SK-N-SH (cell line): Measurements from ENCODE around the gene CDH13. TPM values are rescaled to one million over a fixed set of nuclear protein-coding genes. Genes with fewer than 3 reads are reported as not detected.

Source experiments
- CTCF ChIA-PET: fragments of 300-600, 350-600 bp; formaldehyde crosslinking; extraction: SDS; loops from one replicate; lab custom pipeline; 2021; lab: Yijun Ruan, JAX
- POLR2A ChIA-PET: fragments of 350-600 bp; sonication (Branson Sonifier 250); formaldehyde crosslinking; extraction: SDS; loops from one replicate; lab custom pipeline; 2020; ENCODE audit warnings: antibody characterized with exemption, inconsistent platforms; lab: Yijun Ruan, JAX
- DNase-seq: peaks from one replicate; pipeline ENCODE4 v3.0.0; 2012
- H2AFZ ChIP-seq: fragments of 200-600 bp; sonication (generic); 2 replicates; pipeline ENCODE4 v1.8.1; 2016; ENCODE audit warnings: antibody characterized with exemption, mild to moderate bottlenecking, low read depth
- H3F3A ChIP-seq: fragments of 200-600 bp; sonication (generic); replicated peaks from 2 replicates; pipeline ENCODE3; 2016; ENCODE audit warnings: antibody characterized with exemption, mild to moderate bottlenecking; ENCODE audit not compliant: insufficient read depth
- H3K27ac ChIP-seq, 2 experiments: fragments of 200-500 bp in 1 of 2; fragments of 200-600 bp in 1 of 2; sonication (Bioruptor generic) in 1 of 2; sonication (generic), shearing (Covaris generic) in 1 of 2; 2 replicates each; pipeline versions ENCODE4 v1.5.1 to v1.6.1; 2014 to 2016; ENCODE audit warnings: low read depth in 2 of 2, inconsistent platforms in 1 of 2, low read length in 1 of 2, mild to moderate bottlenecking in 1 of 2, mixed read lengths in 1 of 2
- H3K27me3 ChIP-seq: fragments of 200-600 bp; sonication (generic), shearing (Covaris generic); 2 replicates; pipeline ENCODE4 v1.6.1; 2016; ENCODE audit warnings: mixed run types; ENCODE audit not compliant: insufficient read depth
- H3K36me3 ChIP-seq, 2 experiments: fragments of 200-500 bp in 1 of 2; fragments of 200-600 bp in 1 of 2; sonication (Bioruptor generic) in 1 of 2; sonication (generic) in 1 of 2; replicated peaks in 1 of 2; 2 replicates each; pipeline versions ENCODE3 to v1.5.1; 2014 to 2016; ENCODE audit warnings: low read length in 1 of 2, mild to moderate bottlenecking in 1 of 2; ENCODE audit not compliant: insufficient read depth in 2 of 2, control insufficient read depth in 1 of 2
- H3K4me1 ChIP-seq, 2 experiments: fragments of 200-500 bp in 1 of 2; fragments of 200-600 bp in 1 of 2; sonication (Bioruptor generic) in 1 of 2; sonication (generic), shearing (Covaris generic) in 1 of 2; 2 replicates each; pipeline versions ENCODE4 v1.5.1 to v1.6.1; 2014 to 2016; ENCODE audit warnings: low read depth in 1 of 2, low read length in 1 of 2, mixed run types in 1 of 2; ENCODE audit not compliant: insufficient read depth in 2 of 2, control insufficient read depth in 1 of 2
- H3K4me2 ChIP-seq: fragments of 200-600 bp; sonication (generic), shearing (Covaris generic); 2 replicates; pipeline ENCODE4 v1.6.1; 2017; ENCODE audit warnings: mixed run types
- H3K4me3 ChIP-seq, 2 experiments: fragments of 200-500 bp in 1 of 2; fragments of 200-600 bp in 1 of 2; sonication (Bioruptor generic) in 1 of 2; sonication (generic), shearing (Covaris generic) in 1 of 2; 2 replicates each; pipeline versions ENCODE4 v1.5.1 to v1.8.1; 2014 to 2016; ENCODE audit warnings: low read depth in 2 of 2, inconsistent platforms in 1 of 2, low read length in 1 of 2, mild to moderate bottlenecking in 1 of 2, mixed read lengths in 1 of 2, moderate library complexity in 1 of 2
- H3K79me2 ChIP-seq: fragments of 200-600 bp; sonication (generic); 2 replicates; pipeline ENCODE4 v1.8.1; 2017; ENCODE audit warnings: mild to moderate bottlenecking; ENCODE audit not compliant: insufficient read depth
- H3K9ac ChIP-seq: fragments of 200-600 bp; sonication (generic); 2 replicates; pipeline ENCODE4 v1.6.1; 2017; ENCODE audit warnings: mixed run types
- H3K9me2 ChIP-seq: fragments of 200-600 bp; sonication (generic); 2 replicates; pipeline ENCODE4 v1.6.1; 2017; ENCODE audit warnings: mixed run types
- H3K9me3 ChIP-seq: fragments of 200-600 bp; sonication (generic); 2 replicates; pipeline ENCODE4 v1.6.1; 2017; ENCODE audit warnings: mixed run types, mild to moderate bottlenecking, moderate library complexity
- H4K20me1 ChIP-seq: fragments of 200-600 bp; sonication (generic); 2 replicates; pipeline ENCODE4 v1.6.1; 2017; ENCODE audit warnings: mild to moderate bottlenecking, mixed run types; ENCODE audit not compliant: insufficient read depth
- CHD2 ChIP-seq: fragments of 150-350 bp; IDR thresholded peaks from 2 replicates; pipeline ENCODE4 v1.6.1; 2018; ENCODE audit warnings: low read length; ENCODE audit not compliant: partially characterized antibody
- ELF1 ChIP-seq: IDR thresholded peaks from 2 replicates; pipeline ENCODE4 v1.4.0; 2012
- FOSL2 ChIP-seq: IDR thresholded peaks from 2 replicates; pipeline ENCODE4 v1.4.0; 2012; ENCODE audit warnings: low read depth, mild to moderate bottlenecking, moderate library complexity, borderline replicate concordance
- GABPA ChIP-seq: IDR thresholded peaks from 2 replicates; pipeline ENCODE4 v1.4.0; 2012; ENCODE audit warnings: low read depth, mild to moderate bottlenecking
- MXI1 ChIP-seq: IDR thresholded peaks from 2 replicates; pipeline ENCODE4 v1.6.1; 2012; ENCODE audit warnings: mild to moderate bottlenecking, low read depth, low read length, improper control_type of control experiment
- NRF1 ChIP-seq: IDR thresholded peaks from 2 replicates; pipeline ENCODE4 v1.6.1; 2012; ENCODE audit warnings: low read depth, mild to moderate bottlenecking, low read length
- RAD21 ChIP-seq: IDR thresholded peaks from 2 replicates; pipeline ENCODE4 v1.6.1; 2012; ENCODE audit warnings: mild to moderate bottlenecking, low read length
- RXRA ChIP-seq: IDR thresholded peaks from 2 replicates; pipeline ENCODE4 v1.4.0; 2012; ENCODE audit warnings: low read depth, mild to moderate bottlenecking, borderline replicate concordance
- SIN3A ChIP-seq: IDR thresholded peaks from 2 replicates; pipeline ENCODE4 v1.6.1; 2012; ENCODE audit warnings: low read depth, mild to moderate bottlenecking, low read length, moderate library complexity, borderline replicate concordance
- SMC3 ChIP-seq: IDR thresholded peaks from 2 replicates; pipeline ENCODE4 v1.6.1; 2012; ENCODE audit warnings: low read depth, low read length, improper control_type of control experiment
- TCF12 ChIP-seq: IDR thresholded peaks from 2 replicates; pipeline ENCODE4 v1.4.0; 2012
- TEAD4 ChIP-seq: IDR thresholded peaks from 2 replicates; pipeline ENCODE4 v1.4.0; 2012; ENCODE audit warnings: mild to moderate bottlenecking, borderline replicate concordance; ENCODE audit not compliant: insufficient read depth
- YY1 ChIP-seq: IDR thresholded peaks from 2 replicates; pipeline ENCODE4 v1.4.0; 2012; ENCODE audit warnings: low read depth, mild to moderate bottlenecking
- WGBS: methylation state at CpG from one replicate; pipeline ENCODE4 v1.1.6; 2017; ENCODE audit warnings: low lambda C conversion rate; 5-methylcytosine and 5-hydroxymethylcytosine counted together
- polyA plus RNA-seq, 3 experiments: library from polyadenylated mRNA; depleted of rRNA; stranded (reverse); fragments of >200 nt; gene quantifications; 2 replicates each; pipeline ENCODE4 v1.2.3, GENCODE V29; 2012
- TF ChIP-seq, protein P1 (sequence below): IDR thresholded peaks from 2 replicates; pipeline ENCODE4 v1.4.0; 2012; ENCODE audit warnings: low read depth, borderline replicate concordance
- TF ChIP-seq, protein P2 (sequence below): IDR thresholded peaks from 2 replicates; pipeline ENCODE4 v1.4.0; 2012; ENCODE audit warnings: low read depth, borderline replicate concordance
- TF ChIP-seq, protein P3 (sequence below): IDR thresholded peaks from 2 replicates; pipeline ENCODE4; 2012
- TF ChIP-seq, protein P4 (sequence below): IDR thresholded peaks from 2 replicates; pipeline ENCODE4 v1.4.0; 2012; ENCODE audit warnings: low read depth
- TF ChIP-seq, protein P5 (sequence below): fragments of 150-350 bp; IDR thresholded peaks from 2 replicates; pipeline ENCODE4 v1.6.1; 2017; ENCODE audit warnings: antibody characterized with exemption, low read length, low read depth, borderline replicate concordance
- TF ChIP-seq, protein P6 (sequence below): fragments of 200-600 bp; sonication (generic); IDR thresholded peaks from 2 replicates; pipeline ENCODE4 v1.6.1; 2017; ENCODE audit warnings: antibody characterized with exemption, mild to moderate bottlenecking, moderate library complexity

Gene CDH13
- polyA plus RNA-seq, 1 of the 3 experiments (the other 2 are of a cell fraction), result 93.0 TPM

DNA sequence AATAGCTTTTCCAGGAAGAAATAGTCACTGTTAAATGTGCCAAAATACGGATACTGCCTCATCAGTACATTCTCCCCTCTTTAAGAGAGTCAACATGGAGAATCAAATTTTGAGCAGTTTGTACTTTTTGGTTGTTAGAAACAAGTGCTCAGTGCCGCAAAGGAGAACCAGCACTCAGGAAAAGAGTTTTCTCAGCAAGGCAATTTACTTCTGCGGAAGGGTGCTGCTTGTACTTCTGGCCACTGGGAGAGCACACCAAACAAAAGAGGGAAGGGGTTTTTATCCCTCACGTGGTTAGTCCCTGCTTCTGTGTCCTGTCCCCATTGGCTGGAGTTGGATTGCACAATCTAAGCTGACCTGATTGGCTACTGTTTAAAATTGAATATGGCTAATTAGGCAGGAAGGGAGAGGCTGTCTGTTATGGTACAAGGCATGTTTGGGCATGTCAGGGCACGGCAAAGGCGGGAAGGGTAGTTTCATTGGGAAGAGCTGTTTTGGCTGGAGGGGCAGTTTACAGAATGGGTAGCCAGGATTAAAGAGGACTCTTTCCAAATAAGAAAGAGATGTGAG is 499.3 kb downstream of the CDH13 start:
- no peak overlapping the region for H3K27ac ChIP-seq
- H3K4me1 ChIP-seq, result no peaks in the 10 kb centered on the region
- no peak overlapping the region for H2AFZ ChIP-seq
- TF ChIP-seq, protein P1, sequence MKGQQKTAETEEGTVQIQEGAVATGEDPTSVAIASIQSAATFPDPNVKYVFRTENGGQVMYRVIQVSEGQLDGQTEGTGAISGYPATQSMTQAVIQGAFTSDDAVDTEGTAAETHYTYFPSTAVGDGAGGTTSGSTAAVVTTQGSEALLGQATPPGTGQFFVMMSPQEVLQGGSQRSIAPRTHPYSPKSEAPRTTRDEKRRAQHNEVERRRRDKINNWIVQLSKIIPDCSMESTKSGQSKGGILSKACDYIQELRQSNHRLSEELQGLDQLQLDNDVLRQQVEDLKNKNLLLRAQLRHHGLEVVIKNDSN, result no peak
- TF ChIP-seq, protein P2, sequence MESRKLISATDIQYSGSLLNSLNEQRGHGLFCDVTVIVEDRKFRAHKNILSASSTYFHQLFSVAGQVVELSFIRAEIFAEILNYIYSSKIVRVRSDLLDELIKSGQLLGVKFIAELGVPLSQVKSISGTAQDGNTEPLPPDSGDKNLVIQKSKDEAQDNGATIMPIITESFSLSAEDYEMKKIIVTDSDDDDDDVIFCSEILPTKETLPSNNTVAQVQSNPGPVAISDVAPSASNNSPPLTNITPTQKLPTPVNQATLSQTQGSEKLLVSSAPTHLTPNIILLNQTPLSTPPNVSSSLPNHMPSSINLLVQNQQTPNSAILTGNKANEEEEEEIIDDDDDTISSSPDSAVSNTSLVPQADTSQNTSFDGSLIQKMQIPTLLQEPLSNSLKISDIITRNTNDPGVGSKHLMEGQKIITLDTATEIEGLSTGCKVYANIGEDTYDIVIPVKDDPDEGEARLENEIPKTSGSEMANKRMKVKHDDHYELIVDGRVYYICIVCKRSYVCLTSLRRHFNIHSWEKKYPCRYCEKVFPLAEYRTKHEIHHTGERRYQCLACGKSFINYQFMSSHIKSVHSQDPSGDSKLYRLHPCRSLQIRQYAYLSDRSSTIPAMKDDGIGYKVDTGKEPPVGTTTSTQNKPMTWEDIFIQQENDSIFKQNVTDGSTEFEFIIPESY, result no peak
- TF ChIP-seq RXRA, result no peak
- no peak for TF ChIP-seq RAD21
- no peak for TF ChIP-seq FOSL2
- TF ChIP-seq TEAD4, result no peak
- TF ChIP-seq NRF1, result no peak
- TF ChIP-seq GABPA, result no peak
- TF ChIP-seq YY1, result no peak
- TF ChIP-seq, protein P3, sequence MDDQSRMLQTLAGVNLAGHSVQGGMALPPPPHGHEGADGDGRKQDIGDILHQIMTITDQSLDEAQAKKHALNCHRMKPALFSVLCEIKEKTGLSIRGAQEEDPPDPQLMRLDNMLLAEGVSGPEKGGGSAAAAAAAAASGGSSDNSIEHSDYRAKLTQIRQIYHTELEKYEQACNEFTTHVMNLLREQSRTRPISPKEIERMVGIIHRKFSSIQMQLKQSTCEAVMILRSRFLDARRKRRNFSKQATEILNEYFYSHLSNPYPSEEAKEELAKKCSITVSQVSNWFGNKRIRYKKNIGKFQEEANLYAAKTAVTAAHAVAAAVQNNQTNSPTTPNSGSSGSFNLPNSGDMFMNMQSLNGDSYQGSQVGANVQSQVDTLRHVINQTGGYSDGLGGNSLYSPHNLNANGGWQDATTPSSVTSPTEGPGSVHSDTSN, result no peak
- no peak for TF ChIP-seq MXI1
- TF ChIP-seq SMC3, result no peak
- TF ChIP-seq, protein P4, sequence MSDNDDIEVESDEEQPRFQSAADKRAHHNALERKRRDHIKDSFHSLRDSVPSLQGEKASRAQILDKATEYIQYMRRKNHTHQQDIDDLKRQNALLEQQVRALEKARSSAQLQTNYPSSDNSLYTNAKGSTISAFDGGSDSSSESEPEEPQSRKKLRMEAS, result no peak
- no peak for TF ChIP-seq TCF12
- TF ChIP-seq, protein P5, sequence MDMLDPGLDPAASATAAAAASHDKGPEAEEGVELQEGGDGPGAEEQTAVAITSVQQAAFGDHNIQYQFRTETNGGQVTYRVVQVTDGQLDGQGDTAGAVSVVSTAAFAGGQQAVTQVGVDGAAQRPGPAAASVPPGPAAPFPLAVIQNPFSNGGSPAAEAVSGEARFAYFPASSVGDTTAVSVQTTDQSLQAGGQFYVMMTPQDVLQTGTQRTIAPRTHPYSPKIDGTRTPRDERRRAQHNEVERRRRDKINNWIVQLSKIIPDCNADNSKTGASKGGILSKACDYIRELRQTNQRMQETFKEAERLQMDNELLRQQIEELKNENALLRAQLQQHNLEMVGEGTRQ, result no peak
- TF ChIP-seq, protein P6, sequence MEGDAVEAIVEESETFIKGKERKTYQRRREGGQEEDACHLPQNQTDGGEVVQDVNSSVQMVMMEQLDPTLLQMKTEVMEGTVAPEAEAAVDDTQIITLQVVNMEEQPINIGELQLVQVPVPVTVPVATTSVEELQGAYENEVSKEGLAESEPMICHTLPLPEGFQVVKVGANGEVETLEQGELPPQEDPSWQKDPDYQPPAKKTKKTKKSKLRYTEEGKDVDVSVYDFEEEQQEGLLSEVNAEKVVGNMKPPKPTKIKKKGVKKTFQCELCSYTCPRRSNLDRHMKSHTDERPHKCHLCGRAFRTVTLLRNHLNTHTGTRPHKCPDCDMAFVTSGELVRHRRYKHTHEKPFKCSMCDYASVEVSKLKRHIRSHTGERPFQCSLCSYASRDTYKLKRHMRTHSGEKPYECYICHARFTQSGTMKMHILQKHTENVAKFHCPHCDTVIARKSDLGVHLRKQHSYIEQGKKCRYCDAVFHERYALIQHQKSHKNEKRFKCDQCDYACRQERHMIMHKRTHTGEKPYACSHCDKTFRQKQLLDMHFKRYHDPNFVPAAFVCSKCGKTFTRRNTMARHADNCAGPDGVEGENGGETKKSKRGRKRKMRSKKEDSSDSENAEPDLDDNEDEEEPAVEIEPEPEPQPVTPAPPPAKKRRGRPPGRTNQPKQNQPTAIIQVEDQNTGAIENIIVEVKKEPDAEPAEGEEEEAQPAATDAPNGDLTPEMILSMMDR, result no peak
- TF ChIP-seq SIN3A, result no peak
- no peak for TF ChIP-seq ELF1
- no peak for TF ChIP-seq CHD2
- H3K9me3 ChIP-seq, result peaks cover 18% of the 10 kb centered on the region; the same call in 1 of the 2 replicates
- no peaks in the 10 kb centered on the region for H4K20me1 ChIP-seq
- no peak overlapping the region for H3K4me3 ChIP-seq
- H3K4me2 ChIP-seq, result no peak overlapping the region
- H3K9me2 ChIP-seq, result no peaks in the 10 kb centered on the region
- H3K36me3 ChIP-seq, result peaks cover 0 to 18% of the 10 kb centered on the region in 2 experiments
- ChIA-PET POLR2A (no interaction called here), CTCF (no interaction called here)
- H3K27me3 ChIP-seq, result no peaks in the 10 kb centered on the region
- no peaks in the 10 kb centered on the region for H3F3A ChIP-seq
- H3K9ac ChIP-seq, result no peak overlapping the region
- no peak for DNase-seq
- WGBS, result 41% methylated on average over 6 of the region's 6 CpGs
- H3K79me2 ChIP-seq, result no peaks in the 10 kb centered on the region
